ENCODE results near the gene ZNF107.
"Not testable (repeated sequence)": the region's sequence is repeated elsewhere in the genome, so short reads cannot be mapped to it uniquely, and the experiment has no call there.

The ZNF107 gene

GRCh38 chr7:64643566-64643965, 22.4 kb upstream of the ZNF107 start:
- no peak for DNase-seq (ENCODE audit: low read depth)

GRCh38 chr7:64651203-64651602, 14.7 kb upstream of the ZNF107 start:
- DNase-seq (ENCODE audit: low read depth), result no peak

- no peak for DNase-seq (ENCODE audit: low read depth)
These were observed 14.2 kb upstream of the ZNF107 start for GRCh38 chr7:64651632-64652165.

- no peak for DNase-seq (ENCODE audit: low read depth)
These were observed 12.1 kb upstream of the ZNF107 start for GRCh38 chr7:64653721-64654401.

GRCh38 chr7:64654796-64655548, 11.0 kb upstream of the ZNF107 start:
- no peak for DNase-seq (ENCODE audit: low read depth)

- DNase-seq (ENCODE audit: low read depth), result no peak
These were observed 10.1 kb upstream of the ZNF107 start for GRCh38 chr7:64655811-64656210.

- DNase-seq (ENCODE audit: low read depth), result no peak
These were observed 9.4 kb upstream of the ZNF107 start for GRCh38 chr7:64656489-64656888.

- DNase-seq (ENCODE audit: low read depth), result not testable (repeated sequence)
These were observed 3.8 kb upstream of the ZNF107 start for GRCh38 chr7:64662091-64662490.

GRCh38 chr7:64666663-64667050, 724 bp downstream of the ZNF107 start:
- no peak for DNase-seq (ENCODE audit: low read depth)

GRCh38 chr7:64667311-64667710, 1.4 kb downstream of the ZNF107 start:
- no peak for DNase-seq (ENCODE audit: low read depth)

GRCh38 chr7:64672414-64672813, 6.5 kb downstream of the ZNF107 start:
- DNase-seq (ENCODE audit: low read depth), result no peak

GRCh38 chr7:64685091-64685490, 19.2 kb downstream of the ZNF107 start:
- no peak for DNase-seq (ENCODE audit: low read depth)

- no peak for DNase-seq (ENCODE audit: low read depth)
These were observed 19.8 kb downstream of the ZNF107 start for GRCh38 chr7:64685741-64686140.

- no peak for DNase-seq (ENCODE audit: low read depth)
These were observed 20.7 kb downstream of the ZNF107 start for GRCh38 chr7:64686493-64687184.

GRCh38 chr7:64687249-64687648, 21.3 kb downstream of the ZNF107 start:
- DNase-seq (ENCODE audit: low read depth), result no peak

GRCh38 chr7:64688988-64689387, 23.1 kb downstream of the ZNF107 start:
- no peak for DNase-seq (ENCODE audit: low read depth)

GRCh38 chr7:64691831-64692230, 25.9 kb downstream of the ZNF107 start:
- no peak for DNase-seq (ENCODE audit: low read depth)

GRCh38 chr7:64697863-64698262, 31.9 kb downstream of the ZNF107 start:
- not testable (repeated sequence) for DNase-seq (ENCODE audit: low read depth)

GRCh38 chr7:64706625-64707292, 40.8 kb downstream of the ZNF107 start:
- DNase-seq (ENCODE audit: low read depth), result no peak

- not testable (repeated sequence) for DNase-seq (ENCODE audit: low read depth)
These were observed 52.0 kb downstream of the ZNF107 start for GRCh38 chr7:64717896-64718295.

- no peak for DNase-seq (ENCODE audit: low read depth)
These were observed 63.3 kb downstream of the ZNF107 start for GRCh38 chr7:64729089-64729848.

All from stromal cell of bone marrow (primary cell).